GM12891 (cell line): Measurements from ENCODE around the gene PPDPF.

ENCODE experiments used
- PAX5 ChIP-seq: IDR thresholded peaks from 2 replicates; pipeline ENCODE4 v1.6.1; 2011; ENCODE audit warnings: low read length, moderate library complexity, mild to moderate bottlenecking; ENCODE audit not compliant: insufficient read depth, severe bottlenecking
- POLR2A ChIP-seq: IDR thresholded peaks from 2 replicates; pipeline ENCODE4 v1.6.1; 2011; ENCODE audit warnings: low read depth, low read length, control low read depth
- POLR2AphosphoS5 ChIP-seq: IDR thresholded peaks from 2 replicates; pipeline ENCODE4 v1.6.1; 2011; ENCODE audit warnings: low read depth, low read length, control low read depth
- POU2F2 ChIP-seq: IDR thresholded peaks from 2 replicates; pipeline ENCODE4 v1.6.1; 2011; ENCODE audit warnings: low read depth, mild to moderate bottlenecking, control low read depth, low read length, moderate library complexity
- SPI1 ChIP-seq: IDR thresholded peaks from 2 replicates; pipeline ENCODE4 v1.6.1; 2011; ENCODE audit warnings: low read depth, low read length, control low read depth
- TAF1 ChIP-seq: IDR thresholded peaks from 2 replicates; pipeline ENCODE4 v1.6.1; 2011; ENCODE audit warnings: low read depth, low read length, control low read depth

DNA sequence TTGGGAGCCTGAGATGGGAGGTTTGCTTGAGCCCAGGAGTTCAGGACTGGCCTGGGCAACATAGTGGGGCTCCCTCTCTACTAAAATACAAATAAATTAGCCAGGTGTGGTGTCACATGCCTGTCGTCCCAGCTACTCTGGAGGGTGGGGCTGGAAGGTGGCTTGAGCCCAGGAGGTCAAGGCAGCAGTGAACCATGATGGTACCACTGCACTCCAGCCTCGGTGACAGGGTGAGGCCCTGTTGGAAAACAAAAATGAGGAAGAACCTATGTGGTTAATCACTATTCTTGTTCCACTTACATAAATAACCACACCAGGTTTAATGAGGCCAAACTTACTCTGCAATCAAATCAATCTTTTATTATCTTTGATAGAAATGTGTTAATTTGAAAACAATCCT is 5.4 kb downstream of the PPDPF start:
- no peak for TF ChIP-seq POLR2AphosphoS5
- TF ChIP-seq POLR2A = no peak
- TF ChIP-seq POU2F2 = no peak
- TF ChIP-seq TAF1 = no peak
- no peak for TF ChIP-seq SPI1
- TF ChIP-seq PAX5 = no peak
